ENCODE data around the gene MRPS27. TPM values are rescaled to one million over a fixed set of nuclear protein-coding genes. Genes with fewer than 3 reads are reported as not detected.

The MRPS27 gene
- total and polyA plus RNA-seq, 4 donors = 17.6 to 38.7 (median 34.9) TPM

DNA sequence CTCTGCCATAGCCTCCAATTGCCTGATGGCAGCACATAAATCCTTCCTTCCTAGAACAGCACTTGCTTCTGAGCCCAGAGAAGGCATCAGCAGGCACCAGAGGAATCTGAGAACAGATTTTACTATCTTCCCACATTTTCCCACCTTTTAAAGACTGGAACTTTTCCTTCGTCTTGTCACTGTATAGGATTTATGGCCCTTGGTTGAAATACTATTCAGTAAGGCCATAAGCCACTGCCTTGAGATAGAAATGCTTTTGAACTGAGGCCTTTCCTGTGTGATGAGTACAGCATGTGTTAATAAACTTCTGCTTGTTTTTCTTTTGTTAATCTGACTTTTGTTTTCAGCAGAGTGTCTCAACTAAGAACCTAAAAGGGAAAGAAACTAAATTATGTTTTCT lies 84.3 kb downstream of the MRPS27 start:
- no peak for DNase-seq (ENCODE audit: low spot score)
- H3K4me3 ChIP-seq (ENCODE audit: low read depth in 1 of 3, low read length in 3 of 3) = no peak overlapping the region
- 99% methylated on average over 1 of the region's 1 CpG for WGBS
- TF ChIP-seq EGR1 (IDR thresholded peaks at IDR 0.05; ENCODE audit: low read depth in 2 of 2) (no peak), FOXA2 (IDR thresholded peaks at IDR 0.05) (no peak), SP1 (IDR thresholded peaks at IDR 0.05) (no peak), ATF3 (IDR thresholded peaks at IDR 0.05) (no peak), NR2F2 (IDR thresholded peaks at IDR 0.05) (no peak), HNF4A (conservative IDR thresholded peaks at IDR 0.05) (no peak), TAF1 (conservative IDR thresholded peaks at IDR 0.05) (no peak), YY1 (IDR thresholded peaks at IDR 0.05) (no peak), GABPA (IDR thresholded peaks at IDR 0.05 in 1 of 2, conservative IDR thresholded peaks at IDR 0.05 in 1 of 2) (no peak), RXRA (IDR thresholded peaks at IDR 0.05) (no peak), REST (IDR thresholded peaks at IDR 0.05) (no peak), JUND (IDR thresholded peaks at IDR 0.05) (no peak), FOXA1 (IDR thresholded peaks at IDR 0.05) (no peak), MAX (IDR thresholded peaks at IDR 0.05) (no peak), HNF4G (IDR thresholded peaks at IDR 0.05) (no peak), RAD21 (IDR thresholded peaks at IDR 0.05) (no peak)
- TF ChIP-seq, protein P1, sequence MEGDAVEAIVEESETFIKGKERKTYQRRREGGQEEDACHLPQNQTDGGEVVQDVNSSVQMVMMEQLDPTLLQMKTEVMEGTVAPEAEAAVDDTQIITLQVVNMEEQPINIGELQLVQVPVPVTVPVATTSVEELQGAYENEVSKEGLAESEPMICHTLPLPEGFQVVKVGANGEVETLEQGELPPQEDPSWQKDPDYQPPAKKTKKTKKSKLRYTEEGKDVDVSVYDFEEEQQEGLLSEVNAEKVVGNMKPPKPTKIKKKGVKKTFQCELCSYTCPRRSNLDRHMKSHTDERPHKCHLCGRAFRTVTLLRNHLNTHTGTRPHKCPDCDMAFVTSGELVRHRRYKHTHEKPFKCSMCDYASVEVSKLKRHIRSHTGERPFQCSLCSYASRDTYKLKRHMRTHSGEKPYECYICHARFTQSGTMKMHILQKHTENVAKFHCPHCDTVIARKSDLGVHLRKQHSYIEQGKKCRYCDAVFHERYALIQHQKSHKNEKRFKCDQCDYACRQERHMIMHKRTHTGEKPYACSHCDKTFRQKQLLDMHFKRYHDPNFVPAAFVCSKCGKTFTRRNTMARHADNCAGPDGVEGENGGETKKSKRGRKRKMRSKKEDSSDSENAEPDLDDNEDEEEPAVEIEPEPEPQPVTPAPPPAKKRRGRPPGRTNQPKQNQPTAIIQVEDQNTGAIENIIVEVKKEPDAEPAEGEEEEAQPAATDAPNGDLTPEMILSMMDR (IDR thresholded peaks at IDR 0.05; ENCODE audit: low read depth, low read length, missing input control) = no peak
- TF ChIP-seq, protein P2, sequence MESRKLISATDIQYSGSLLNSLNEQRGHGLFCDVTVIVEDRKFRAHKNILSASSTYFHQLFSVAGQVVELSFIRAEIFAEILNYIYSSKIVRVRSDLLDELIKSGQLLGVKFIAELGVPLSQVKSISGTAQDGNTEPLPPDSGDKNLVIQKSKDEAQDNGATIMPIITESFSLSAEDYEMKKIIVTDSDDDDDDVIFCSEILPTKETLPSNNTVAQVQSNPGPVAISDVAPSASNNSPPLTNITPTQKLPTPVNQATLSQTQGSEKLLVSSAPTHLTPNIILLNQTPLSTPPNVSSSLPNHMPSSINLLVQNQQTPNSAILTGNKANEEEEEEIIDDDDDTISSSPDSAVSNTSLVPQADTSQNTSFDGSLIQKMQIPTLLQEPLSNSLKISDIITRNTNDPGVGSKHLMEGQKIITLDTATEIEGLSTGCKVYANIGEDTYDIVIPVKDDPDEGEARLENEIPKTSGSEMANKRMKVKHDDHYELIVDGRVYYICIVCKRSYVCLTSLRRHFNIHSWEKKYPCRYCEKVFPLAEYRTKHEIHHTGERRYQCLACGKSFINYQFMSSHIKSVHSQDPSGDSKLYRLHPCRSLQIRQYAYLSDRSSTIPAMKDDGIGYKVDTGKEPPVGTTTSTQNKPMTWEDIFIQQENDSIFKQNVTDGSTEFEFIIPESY (IDR thresholded peaks at IDR 0.05) = no peak
- no peaks in the 10 kb centered on the region for H3K9me3 ChIP-seq (ENCODE audit: control insufficient read depth in 4 of 4, low read length in 3 of 4)
- H3K4me1 ChIP-seq (ENCODE audit: control insufficient read depth in 4 of 4, insufficient read depth in 4 of 4, low read length in 3 of 4) = no peaks in the 10 kb centered on the region
- H3K9ac ChIP-seq (ENCODE audit: low read depth in 1 of 2, low read length in 2 of 2) = no peak overlapping the region
- peaks cover 1 to 20% (median 7%) of the 10 kb centered on the region in 4 donors for H3K36me3 ChIP-seq (ENCODE audit: control insufficient read depth in 4 of 4, insufficient read depth in 3 of 4, low read depth in 1 of 4, low read length in 3 of 4)
- H3K27me3 ChIP-seq (ENCODE audit: control insufficient read depth in 4 of 4, insufficient read depth in 4 of 4, low read length in 3 of 4) = no peaks in the 10 kb centered on the region
- no peak overlapping the region for H3K27ac ChIP-seq (ENCODE audit: low read depth in 1 of 2, low read length in 2 of 2)

All from liver (tissue), 9 donors.